H9 (cell line): Measurements from ENCODE around the gene RAB27B. TPM values are rescaled to one million over a fixed set of nuclear protein-coding genes. Genes with fewer than 3 reads are reported as not detected.

Experiments used
- DNase-seq: peaks from one replicate; pipeline ENCODE4 v3.0.0-alpha.2; 2017
- H2AFZ ChIP-seq: one replicate; pipeline ENCODE4 v1.6.1; 2013; ENCODE audit warnings: mild to moderate bottlenecking, low read length, control low read depth, moderate library complexity
- H2AK5ac ChIP-seq: 2 replicates; pipeline ENCODE4 v1.6.1; 2013; ENCODE audit warnings: low read length, control low read depth, mixed read lengths; ENCODE audit not compliant: insufficient read length
- H2BK120ac ChIP-seq: one replicate; pipeline ENCODE4 v1.6.1; 2013; ENCODE audit warnings: low read depth, mild to moderate bottlenecking, low read length, control low read depth, inconsistent platforms; ENCODE audit not compliant: poor library complexity, severe bottlenecking
- H2BK12ac ChIP-seq: 2 replicates; pipeline ENCODE4 v1.6.1; 2013; ENCODE audit warnings: low read length, control low read depth, mixed read lengths, low read depth; ENCODE audit not compliant: insufficient read length
- H2BK15ac ChIP-seq: 2 replicates; pipeline ENCODE4 v1.6.1; 2013; ENCODE audit warnings: low read depth, low read length, control low read depth
- H2BK20ac ChIP-seq: one replicate; pipeline ENCODE4 v1.6.1; 2013; ENCODE audit warnings: low read depth, mild to moderate bottlenecking, low read length, control low read depth, inconsistent platforms; ENCODE audit not compliant: poor library complexity, severe bottlenecking
- H2BK5ac ChIP-seq: 2 replicates; pipeline ENCODE4 v1.6.1; 2013; ENCODE audit warnings: low read length, control low read depth, mixed read lengths; ENCODE audit not compliant: insufficient read length
- H3K14ac ChIP-seq: 2 replicates; pipeline ENCODE4 v1.6.1; 2013; ENCODE audit warnings: low read length, control low read depth; ENCODE audit not compliant: insufficient read depth
- H3K18ac ChIP-seq: 2 replicates; pipeline ENCODE4 v1.6.1; 2013; ENCODE audit warnings: low read depth, mild to moderate bottlenecking, mixed read lengths, low read length, control low read depth; ENCODE audit not compliant: insufficient read length
- H3K23ac ChIP-seq: 2 replicates; pipeline ENCODE4 v1.6.1; 2013; ENCODE audit warnings: low read length, control low read depth, mixed read lengths, low read depth; ENCODE audit not compliant: insufficient read length
- H3K23me2 ChIP-seq: 2 replicates; pipeline ENCODE4 v1.6.1; 2013; ENCODE audit warnings: low read depth, mild to moderate bottlenecking, mixed read lengths, low read length, control low read depth; ENCODE audit not compliant: insufficient read length, poor library complexity, severe bottlenecking
- H3K27ac ChIP-seq: 2 replicates; pipeline ENCODE4 v1.5.1; 2013; ENCODE audit warnings: low read length, control low read depth, mixed read lengths, low read depth; ENCODE audit not compliant: insufficient read length
- H3K27me3 ChIP-seq: 2 replicates; pipeline ENCODE4 v1.6.1; 2013; ENCODE audit warnings: low read length, control low read depth, inconsistent platforms; ENCODE audit not compliant: insufficient read depth
- H3K4ac ChIP-seq: 2 replicates; pipeline ENCODE4 v1.6.1; 2013; ENCODE audit warnings: low read depth, mild to moderate bottlenecking, control low read depth, inconsistent platforms, low read length, moderate library complexity
- H3K4me1 ChIP-seq: 2 replicates; pipeline ENCODE4 v1.6.1; 2013; ENCODE audit warnings: low read length, control low read depth, inconsistent platforms; ENCODE audit not compliant: insufficient read depth
- H3K4me2 ChIP-seq: 2 replicates; pipeline ENCODE4 v1.6.1; 2013; ENCODE audit warnings: low read length, control low read depth, mixed read lengths; ENCODE audit not compliant: insufficient read length, insufficient read depth
- H3K56ac ChIP-seq: 2 replicates; pipeline ENCODE4 v1.6.1; 2013; ENCODE audit warnings: low read depth, mild to moderate bottlenecking, mixed read lengths, low read length, control low read depth; ENCODE audit not compliant: insufficient read length
- H3K79me1 ChIP-seq: 2 replicates; pipeline ENCODE4 v1.6.1; 2013; ENCODE audit warnings: low read depth, mild to moderate bottlenecking, moderate library complexity, low read length, control low read depth, inconsistent platforms; ENCODE audit not compliant: insufficient read depth, poor library complexity, severe bottlenecking
- H3K79me2 ChIP-seq: 2 replicates; pipeline ENCODE4 v1.6.1; 2013; ENCODE audit warnings: low read length, control low read depth, inconsistent platforms; ENCODE audit not compliant: insufficient read depth
- H3K9ac ChIP-seq: 2 replicates; pipeline ENCODE4 v1.6.1; 2013; ENCODE audit warnings: low read length, control low read depth, mixed read lengths; ENCODE audit not compliant: insufficient read length; ENCODE audit errors: extremely low read depth
- H3K9me3 ChIP-seq: one replicate; pipeline ENCODE4 v1.6.1; 2013; ENCODE audit warnings: low read depth, low read length, inconsistent platforms; ENCODE audit not compliant: control insufficient read depth
- H3T11ph ChIP-seq: one replicate; pipeline ENCODE4 v1.6.1; 2013; ENCODE audit warnings: mild to moderate bottlenecking, low read length, control low read depth, inconsistent platforms
- H4K20me1 ChIP-seq: one replicate; pipeline ENCODE4 v1.6.1; 2013; ENCODE audit not compliant: control insufficient read depth, insufficient read length, insufficient read depth
- H4K5ac ChIP-seq: 2 replicates; pipeline ENCODE4 v1.6.1; 2013; ENCODE audit warnings: low read depth, mild to moderate bottlenecking, mixed read lengths, low read length, control low read depth; ENCODE audit not compliant: insufficient read length
- H4K8ac ChIP-seq: replicated peaks from 2 replicates; pipeline ENCODE4 v1.6.1; 2013; ENCODE audit warnings: low read length, control low read depth, mixed read lengths, low read depth; ENCODE audit not compliant: insufficient read length
- H4K91ac ChIP-seq: 2 replicates; pipeline ENCODE4 v1.6.1; 2013; ENCODE audit warnings: low read depth, mild to moderate bottlenecking, moderate library complexity, mixed read lengths, low read length, control low read depth; ENCODE audit not compliant: insufficient read length
- H3K27ac Mint-ChIP-seq, 3 experiments: 2 replicates in 2 of 3; 3 replicates in 1 of 3; pipeline ENCODE4 v1.8.0; 2020 to 2021; ENCODE audit warnings: mixed read lengths in 3 of 3, mild to moderate bottlenecking in 1 of 3, moderate library complexity in 1 of 3
- H3K27me3 Mint-ChIP-seq: 2 replicates; pipeline ENCODE4 v1.8.0; 2021; ENCODE audit warnings: low read depth, mild to moderate bottlenecking, moderate library complexity, mixed read lengths
- H3K36me3 Mint-ChIP-seq, 3 experiments: 2 replicates in 2 of 3; 3 replicates in 1 of 3; pipeline ENCODE4 v1.8.0; 2020 to 2021; ENCODE audit warnings: low read depth in 3 of 3, mixed read lengths in 3 of 3; ENCODE audit not compliant: insufficient read depth in 1 of 3
- H3K4me1 Mint-ChIP-seq, 2 experiments: 2 replicates each; pipeline ENCODE4 v1.8.0; 2020; ENCODE audit warnings: mixed read lengths in 2 of 2
- H3K4me3 Mint-ChIP-seq, 2 experiments: 2 replicates in 1 of 2; 3 replicates in 1 of 2; pipeline ENCODE4 v1.8.0; 2020 to 2021; ENCODE audit warnings: mild to moderate bottlenecking in 2 of 2, mixed read lengths in 2 of 2, moderate library complexity in 1 of 2
- H3K9me3 Mint-ChIP-seq, 2 experiments: 2 replicates in 1 of 2; 3 replicates in 1 of 2; pipeline ENCODE4 v1.8.0; 2020; ENCODE audit warnings: mild to moderate bottlenecking in 2 of 2, mixed read lengths in 2 of 2, moderate library complexity in 1 of 2
- CTCF ChIP-seq: fragments of 200-600 bp; sonication (generic); conservative IDR thresholded peaks from 3 replicates; pipeline ENCODE4 v1.8.0; 2021; ENCODE audit warnings: antibody characterized with exemption, mild to moderate bottlenecking
- WGBS: extraction: QIAGEN DNeasy Blood & Tissue Kit; methylation state at CpG from one replicate; pipeline ENCODE4 v1.1.7; 2013; ENCODE audit warnings: missing lambda C conversion rate, low lambda C conversion rate, mixed read lengths; ENCODE audit not compliant: insufficient read length; ENCODE audit errors: extremely low coverage; 5-methylcytosine and 5-hydroxymethylcytosine counted together
- total RNA-seq: library from RNA; stranded (reverse); gene quantifications from 2 replicates; pipeline ENCODE4 v1.2.1, GENCODE V29; 2021

Gene RAB27B
- total RNA-seq, 1 experiment from 2014 or later = 0.15 TPM

- Histone ChIP-seq H3K27ac (no peak overlapping the region), H2BK15ac (no peak overlapping the region), H3K27me3 (no peaks in the 10 kb centered on the region), H3K18ac (no peak overlapping the region), H3K56ac (no peak overlapping the region), H3K79me2 (no peaks in the 10 kb centered on the region), H4K5ac (no peak overlapping the region), H2BK20ac (no peak overlapping the region), H3K4me1 (no peaks in the 10 kb centered on the region), H2BK12ac (no peak overlapping the region), H2BK5ac (no peak overlapping the region), H2BK120ac (no peak overlapping the region), H2AK5ac (no peak overlapping the region), H3K9ac (no peak overlapping the region), H3K23me2 (no peaks in the 10 kb centered on the region), H3K14ac (no peak overlapping the region), H4K91ac (no peak overlapping the region), H3T11ph (no peak overlapping the region), H3K79me1 (no peaks in the 10 kb centered on the region), H3K23ac (no peak overlapping the region), H3K4me2 (no peak overlapping the region), H4K20me1 (no peaks in the 10 kb centered on the region), H4K8ac (no peak overlapping the region), H3K9me3 (no peaks in the 10 kb centered on the region), H3K4ac (no peak overlapping the region), H2AFZ (no peak overlapping the region)
- no peaks in the 10 kb centered on the region for H3K27me3 Mint-ChIP-seq
- no peak for TF ChIP-seq CTCF
- H3K9me3 Mint-ChIP-seq = no peaks in the 10 kb centered on the region
- no peak overlapping the region for H3K4me3 Mint-ChIP-seq
- no peak overlapping the region for H3K27ac Mint-ChIP-seq
- DNase-seq = no peak
- no peaks in the 10 kb centered on the region for H3K4me1 Mint-ChIP-seq
- H3K36me3 Mint-ChIP-seq = no peaks in the 10 kb centered on the region
- WGBS = no CpG with 5 or more reads among the region's 2 CpGs
These were observed 45.6 kb downstream of the RAB27B start for GRCh38 chr18:54873884-54874255.
